ENCODE data around the gene TRIM40. TPM values are rescaled to one million over a fixed set of nuclear protein-coding genes. Genes with fewer than 3 reads are reported as not detected.

The TRIM40 gene
- total RNA-seq, 1 donor from 2014 or later = not detected

DNA sequence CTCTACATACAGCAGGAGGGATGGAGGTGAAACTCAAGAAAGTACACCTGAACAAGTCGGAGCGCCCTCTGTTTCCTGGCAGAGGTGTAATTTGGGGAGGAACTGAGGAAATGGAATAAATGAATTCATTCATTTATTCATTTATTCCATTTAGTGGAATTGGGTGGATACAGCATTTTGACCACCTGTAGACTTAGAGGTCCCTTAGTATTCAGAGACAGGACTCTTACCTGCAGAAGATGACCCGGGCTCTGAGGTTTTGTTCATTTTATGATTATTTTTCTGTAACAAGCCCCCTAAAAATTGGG is 32.1 kb upstream of the TRIM40 start:
- H3K36me3 Mint-ChIP-seq (ENCODE audit: unreplicated experiment) = no peaks in the 10 kb centered on the region
- TF ChIP-seq, protein P1, sequence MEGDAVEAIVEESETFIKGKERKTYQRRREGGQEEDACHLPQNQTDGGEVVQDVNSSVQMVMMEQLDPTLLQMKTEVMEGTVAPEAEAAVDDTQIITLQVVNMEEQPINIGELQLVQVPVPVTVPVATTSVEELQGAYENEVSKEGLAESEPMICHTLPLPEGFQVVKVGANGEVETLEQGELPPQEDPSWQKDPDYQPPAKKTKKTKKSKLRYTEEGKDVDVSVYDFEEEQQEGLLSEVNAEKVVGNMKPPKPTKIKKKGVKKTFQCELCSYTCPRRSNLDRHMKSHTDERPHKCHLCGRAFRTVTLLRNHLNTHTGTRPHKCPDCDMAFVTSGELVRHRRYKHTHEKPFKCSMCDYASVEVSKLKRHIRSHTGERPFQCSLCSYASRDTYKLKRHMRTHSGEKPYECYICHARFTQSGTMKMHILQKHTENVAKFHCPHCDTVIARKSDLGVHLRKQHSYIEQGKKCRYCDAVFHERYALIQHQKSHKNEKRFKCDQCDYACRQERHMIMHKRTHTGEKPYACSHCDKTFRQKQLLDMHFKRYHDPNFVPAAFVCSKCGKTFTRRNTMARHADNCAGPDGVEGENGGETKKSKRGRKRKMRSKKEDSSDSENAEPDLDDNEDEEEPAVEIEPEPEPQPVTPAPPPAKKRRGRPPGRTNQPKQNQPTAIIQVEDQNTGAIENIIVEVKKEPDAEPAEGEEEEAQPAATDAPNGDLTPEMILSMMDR (IDR thresholded peaks at IDR 0.05; ENCODE audit: partially characterized antibody, unreplicated experiment) = no peak
- peaks cover 10% of the 10 kb centered on the region for H3K4me1 Mint-ChIP-seq (ENCODE audit: low read depth, unreplicated experiment)
- DNase-seq = no peak
- H3K27me3 Mint-ChIP-seq (ENCODE audit: unreplicated experiment) = peaks cover 27% of the 10 kb centered on the region
- H3K27ac Mint-ChIP-seq (ENCODE audit: unreplicated experiment) = no peak overlapping the region
- H3K9me3 Mint-ChIP-seq (ENCODE audit: unreplicated experiment) = peaks cover 6% of the 10 kb centered on the region
- peak overlapping the region; percentile 89 for H3K4me3 Mint-ChIP-seq (ENCODE audit: unreplicated experiment)

DNA sequence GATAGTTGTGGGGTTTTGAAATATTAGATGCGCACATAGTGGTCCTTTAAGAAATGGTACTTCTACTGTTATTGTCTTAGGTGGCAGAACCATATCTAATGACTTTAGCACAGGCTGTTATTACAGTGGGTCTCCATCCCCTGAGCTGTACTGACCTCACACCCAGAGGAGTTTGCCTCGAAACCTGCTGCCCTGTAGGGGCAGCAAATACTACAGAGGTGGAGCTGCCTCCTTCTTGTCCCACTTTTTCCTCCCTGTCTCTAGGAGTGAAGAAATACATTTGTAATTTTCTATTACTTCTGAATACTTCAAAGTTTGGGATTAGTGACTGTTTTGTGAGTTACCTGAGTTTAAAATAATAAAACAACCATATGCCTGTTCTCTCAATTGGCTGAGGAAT is 31.3 kb upstream of the TRIM40 start:
- TF ChIP-seq, protein P1 (IDR thresholded peaks at IDR 0.05; ENCODE audit: partially characterized antibody, unreplicated experiment) = no peak
- Mint-ChIP-seq H3K4me1 (ENCODE audit: low read depth, unreplicated experiment) (peaks cover 10% of the 10 kb centered on the region), H3K27me3 (ENCODE audit: unreplicated experiment) (peaks cover 24% of the 10 kb centered on the region), H3K36me3 (ENCODE audit: unreplicated experiment) (no peaks in the 10 kb centered on the region), H3K9me3 (ENCODE audit: unreplicated experiment) (peaks cover 6% of the 10 kb centered on the region), H3K4me3 (ENCODE audit: unreplicated experiment) (no peak overlapping the region), H3K27ac (ENCODE audit: unreplicated experiment) (no peak overlapping the region)
- no peak for DNase-seq

DNA sequence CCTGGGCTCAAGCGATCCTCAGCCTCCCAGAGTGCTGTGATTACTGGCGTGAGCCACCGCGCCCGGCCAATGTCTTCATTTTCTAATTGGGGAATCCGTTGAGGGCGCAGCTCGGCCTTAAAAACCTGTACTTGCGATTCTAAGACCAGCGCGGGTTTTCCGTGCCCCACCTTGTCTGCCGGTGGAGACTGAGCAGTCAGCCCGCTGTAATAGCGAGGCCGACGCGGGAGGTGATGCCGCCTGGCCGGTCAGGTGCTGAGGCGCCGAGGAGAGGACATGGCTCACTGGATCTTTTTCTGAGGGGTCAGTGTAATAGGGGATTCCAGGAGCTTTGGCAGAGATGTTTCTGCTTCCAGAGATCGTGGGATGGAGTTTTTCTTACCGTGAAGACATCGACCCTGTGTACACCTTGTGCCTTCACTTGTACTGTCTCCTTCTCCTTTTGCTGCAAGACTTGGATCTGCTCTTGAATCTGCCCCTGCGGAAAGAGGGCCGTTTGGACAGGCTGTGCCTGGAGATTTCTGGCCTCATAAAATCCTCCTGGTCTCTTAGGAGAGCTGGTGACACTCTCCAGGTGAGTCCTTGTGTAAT is 24.6 kb upstream of the TRIM40 start:
- H3K27me3 Mint-ChIP-seq (ENCODE audit: unreplicated experiment) = peaks cover 10% of the 10 kb centered on the region
- no peaks in the 10 kb centered on the region for H3K9me3 Mint-ChIP-seq (ENCODE audit: unreplicated experiment)
- TF ChIP-seq, protein P1 (IDR thresholded peaks at IDR 0.05; ENCODE audit: partially characterized antibody, unreplicated experiment) = no peak
- no peaks in the 10 kb centered on the region for H3K4me1 Mint-ChIP-seq (ENCODE audit: low read depth, unreplicated experiment)
- H3K36me3 Mint-ChIP-seq (ENCODE audit: unreplicated experiment) = no peaks in the 10 kb centered on the region
- H3K4me3 Mint-ChIP-seq (ENCODE audit: unreplicated experiment) = no peak overlapping the region
- DNase-seq = no peak
- H3K27ac Mint-ChIP-seq (ENCODE audit: unreplicated experiment) = no peak overlapping the region

DNA sequence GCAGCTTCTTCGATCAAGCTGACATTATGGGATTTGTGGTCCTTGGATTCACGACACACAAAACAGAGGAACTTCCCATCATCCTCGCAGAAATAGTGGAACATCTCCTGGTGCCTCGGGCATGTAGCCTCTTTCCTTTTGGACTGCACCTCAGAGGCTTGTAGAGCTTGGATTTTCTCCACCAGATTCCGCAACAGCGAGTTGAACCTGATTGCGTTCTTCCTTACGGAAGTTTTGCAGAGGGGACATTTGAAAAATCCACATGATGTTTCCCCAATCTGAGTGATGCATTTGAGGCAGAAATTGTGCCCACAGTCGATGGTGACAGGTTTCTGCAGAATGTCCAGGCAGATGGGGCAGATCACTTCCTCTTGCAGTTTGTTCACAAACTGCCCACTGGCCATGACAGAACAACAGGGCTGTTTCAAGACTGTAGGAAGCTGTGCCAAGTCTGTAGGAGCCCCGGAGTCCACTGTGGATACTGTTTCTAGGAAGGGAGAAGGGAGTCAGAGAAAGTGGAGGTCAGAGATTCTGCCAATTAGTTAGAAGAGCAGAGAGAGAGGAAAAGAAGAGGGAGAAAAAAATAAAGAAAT is 23.4 kb upstream of the TRIM40 start:
- Mint-ChIP-seq H3K27me3 (ENCODE audit: unreplicated experiment) (peaks cover 10% of the 10 kb centered on the region), H3K4me1 (ENCODE audit: low read depth, unreplicated experiment) (no peaks in the 10 kb centered on the region), H3K4me3 (ENCODE audit: unreplicated experiment) (no peak overlapping the region), H3K36me3 (ENCODE audit: unreplicated experiment) (no peaks in the 10 kb centered on the region), H3K9me3 (ENCODE audit: unreplicated experiment) (no peaks in the 10 kb centered on the region), H3K27ac (ENCODE audit: unreplicated experiment) (no peak overlapping the region)
- TF ChIP-seq, protein P1 (IDR thresholded peaks at IDR 0.05; ENCODE audit: partially characterized antibody, unreplicated experiment) = no peak
- no peak for DNase-seq

DNA sequence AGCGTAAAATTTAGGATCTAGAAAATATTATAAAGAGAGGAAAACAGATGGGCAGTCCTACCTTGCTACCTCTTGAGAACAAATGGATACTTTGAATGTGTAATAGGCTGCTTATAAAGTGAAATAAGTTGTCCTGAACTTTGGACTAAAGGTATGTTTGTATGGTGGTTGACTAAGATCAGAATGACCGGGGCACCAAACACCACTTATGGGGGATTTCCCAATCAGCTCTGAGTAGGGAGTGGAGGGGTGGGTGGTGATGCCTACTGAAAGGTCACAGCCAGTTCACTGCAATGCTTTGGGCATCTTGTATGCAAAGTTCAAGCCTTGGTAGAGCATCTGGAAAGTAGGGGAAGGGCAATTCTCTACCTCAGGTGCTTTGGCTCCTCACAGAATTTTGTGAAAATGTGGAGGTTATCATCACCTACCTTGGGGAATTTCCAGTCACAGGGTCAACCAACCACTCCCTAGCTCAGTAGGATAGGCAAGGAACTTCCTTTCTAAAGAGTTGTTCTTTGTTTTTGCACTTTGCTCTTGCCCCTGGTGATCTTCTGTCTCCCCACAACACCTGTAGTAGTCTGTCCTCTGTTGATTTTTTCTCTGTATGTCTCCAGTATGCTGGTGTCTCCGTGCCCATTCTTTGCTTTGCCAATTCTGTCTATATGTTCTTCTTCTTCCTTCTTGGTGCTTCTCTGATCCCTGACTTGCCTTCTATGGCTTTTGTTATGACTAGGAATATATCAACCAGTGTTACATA is 22.8 kb upstream of the TRIM40 start, which contains the start of gene TRIM31:
Gene TRIM31, minus strand, starts transcription at position 88 of the 757 bp plus-strand sequence. CDS start 285 bp downstream, outside the sequence.
- Mint-ChIP-seq H3K27me3 (ENCODE audit: unreplicated experiment) (peaks cover 5% of the 10 kb centered on the region), H3K4me3 (ENCODE audit: unreplicated experiment) (no peak within 1 kb of the TSS), H3K36me3 (ENCODE audit: unreplicated experiment) (no peaks in the 10 kb centered on the region), H3K27ac (ENCODE audit: unreplicated experiment) (no peak within 1 kb of the TSS), H3K4me1 (ENCODE audit: low read depth, unreplicated experiment) (no peaks in the 10 kb centered on the region), H3K9me3 (ENCODE audit: unreplicated experiment) (no peaks in the 10 kb centered on the region)
- TF ChIP-seq, protein P1 (IDR thresholded peaks at IDR 0.05; ENCODE audit: partially characterized antibody, unreplicated experiment) = no peak
- DNase-seq = no peak

Measured in glutamatergic neuron (in vitro differentiated cells).